A549 (cell line): ENCODE results near the gene DSCAM. TPM values are rescaled to one million over a fixed set of nuclear protein-coding genes. Genes with fewer than 3 reads are reported as not detected.

Experiments used
- ATAC-seq, 2 experiments: fragments of 200-7000 bp in 1 of 2; fragments of >200 bp in 1 of 2; cut with Nextera tagmentation in 1 of 2; cut with Tn5 transposase in 1 of 2; 3 replicates each; pipeline versions ENCODE4 v1.8.0 to v1.9.1; 2018 to 2020; ENCODE audit warnings: mild to moderate bottlenecking in 1 of 2, moderate library complexity in 1 of 2
- CTCF ChIA-PET: fragments of 300-600 bp; sonication (Branson Sonifier 250); formaldehyde crosslinking; extraction: SDS; loops from one replicate; lab custom pipeline; 2021; ENCODE audit warnings: antibody characterized with exemption, inconsistent platforms; lab: Yijun Ruan, JAX
- POLR2A ChIA-PET: fragments of 350-600 bp; formaldehyde crosslinking; extraction: SDS; loops from one replicate; lab custom pipeline; 2021; ENCODE audit warnings: antibody characterized with exemption, inconsistent platforms; lab: Yijun Ruan, JAX
- DNase-seq, 2 experiments: peaks; one replicate each; pipeline versions ENCODE4 v3.0.0 to v3.0.0-alpha.2; 2011 to 2016; ENCODE audit warnings: low read depth in 1 of 2, low spot score in 1 of 2
- FAIRE-seq: peaks from 2 replicates; lab custom pipeline; 2011; peaks lifted over from hg19 to GRCh38; lab: Jason Lieb, UNC
- H3K27ac ChIP-seq, 2 experiments: fragments of >200 bp; sonication (Bioruptor Twin); formaldehyde crosslinking; 3 replicates each; pipeline ENCODE4 v1.5.1; 2016 to 2017
- H3K4me1 ChIP-seq: fragments of >200 bp; sonication (Bioruptor Twin); formaldehyde crosslinking; 3 replicates; pipeline ENCODE4 v1.6.1; 2016
- H3K4me2 ChIP-seq: fragments of >200 bp; sonication (Bioruptor Twin); formaldehyde crosslinking; 3 replicates; pipeline ENCODE4 v1.6.1; 2016
- H3K4me3 ChIP-seq: fragments of >200 bp; sonication (Bioruptor Twin); formaldehyde crosslinking; 3 replicates; pipeline ENCODE4 v1.5.1; 2016
- H3K9me3 ChIP-seq: fragments of >200 bp; sonication (Bioruptor Twin); formaldehyde crosslinking; 3 replicates; pipeline ENCODE4 v1.6.1; 2016
- CBX8 ChIP-seq: fragments of 200-600 bp; sonication (generic); IDR thresholded peaks from 2 replicates; pipeline ENCODE4 v1.6.1; 2016
- EHF ChIP-seq: fragments of 250-450 bp; sonication (Bioruptor Pico); IDR thresholded peaks from 2 replicates; pipeline ENCODE4 v1.5.0; 2020; ENCODE audit warnings: mild to moderate bottlenecking
- EP300 ChIP-seq, 2 experiments: fragments of >200 bp; sonication (Bioruptor Twin); formaldehyde crosslinking; IDR thresholded peaks; 2 replicates in 1 of 2; 3 replicates in 1 of 2; pipeline ENCODE4 v1.6.1; 2016 to 2017
- FOSB ChIP-seq: fragments of 250-450 bp; sonication (Bioruptor Pico); IDR thresholded peaks from 2 replicates; pipeline ENCODE4 v1.5.0; 2020; ENCODE audit warnings: mild to moderate bottlenecking, moderate library complexity
- FOXS1 ChIP-seq: fragments of 250-450 bp; sonication (Bioruptor Pico); IDR thresholded peaks from 2 replicates; pipeline ENCODE4 v1.5.0; 2020; ENCODE audit warnings: mild to moderate bottlenecking, moderate library complexity
- GATA3 ChIP-seq: IDR thresholded peaks from 2 replicates; pipeline ENCODE4 v1.6.1; 2012; ENCODE audit warnings: borderline replicate concordance
- HDAC2 ChIP-seq: fragments of 200-600 bp; sonication (generic); IDR thresholded peaks from 2 replicates; pipeline ENCODE4 v1.6.1; 2016
- HOXB13 ChIP-seq: fragments of 250-450 bp; sonication (Bioruptor Pico); IDR thresholded peaks from 2 replicates; pipeline ENCODE4 v1.5.0; 2020; ENCODE audit warnings: low read depth, mild to moderate bottlenecking, moderate library complexity
- KDM1A ChIP-seq: fragments of 200-600 bp; sonication (generic); IDR thresholded peaks from 2 replicates; pipeline ENCODE4 v1.6.1; 2016; ENCODE audit warnings: low read depth, mild to moderate bottlenecking
- KDM5A ChIP-seq: fragments of 200-600 bp; sonication (generic); IDR thresholded peaks from 2 replicates; pipeline ENCODE4 v1.6.1; 2016; ENCODE audit warnings: antibody characterized with exemption, mild to moderate bottlenecking
- POLR2A ChIP-seq: IDR thresholded peaks from 2 replicates; pipeline ENCODE4 v1.6.1; 2012; ENCODE audit warnings: mild to moderate bottlenecking, low read length
- POLR2AphosphoS2 ChIP-seq: conservative IDR thresholded peaks from 2 replicates; pipeline ENCODE4 v1.6.1; 2012; ENCODE audit warnings: low read length, improper control_type of control experiment, inconsistent platforms
- RFX5 ChIP-seq: fragments of 450-650 bp; IDR thresholded peaks from 2 replicates; pipeline ENCODE4 v1.7.1; 2014; ENCODE audit warnings: antibody characterized with exemption, mild to moderate bottlenecking, moderate library complexity
- RNF2 ChIP-seq: fragments of 200-600 bp; sonication (generic); IDR thresholded peaks from 2 replicates; pipeline ENCODE4 v1.6.1; 2016; ENCODE audit warnings: low read depth, mild to moderate bottlenecking, antibody characterized with exemption, moderate library complexity, borderline replicate concordance
- TFCP2L1 ChIP-seq: fragments of 250-450 bp; sonication (Bioruptor Pico); IDR thresholded peaks from 2 replicates; pipeline ENCODE4 v1.5.0; 2021; ENCODE audit warnings: mild to moderate bottlenecking
- TP53 ChIP-seq: fragments of 250-450 bp; sonication (Bioruptor Pico); IDR thresholded peaks from 2 replicates; pipeline ENCODE4 v1.5.0; 2021; ENCODE audit warnings: mild to moderate bottlenecking, moderate library complexity
- ZNF302 ChIP-seq: fragments of 250-450 bp; sonication (Bioruptor Pico); IDR thresholded peaks from 2 replicates; pipeline ENCODE4 v1.9.0; 2021; ENCODE audit warnings: inconsistent platforms, mild to moderate bottlenecking, moderate library complexity
- WGBS: methylation state at CpG from one replicate; pipeline ENCODE4 v1.1.6; 2017; ENCODE audit errors: missing lambda C conversion rate; 5-methylcytosine and 5-hydroxymethylcytosine counted together
- polyA plus RNA-seq, 4 experiments: library from polyadenylated mRNA; depleted of rRNA in 3 of 4; stranded (reverse); fragments of >200 nt; fragmentation: RNase III in 1 of 4; extraction: RNeasy Plus Mini Kit Qiagen cat#74134 plus additional on column Dnase treatment in 1 of 4; gene quantifications; 2 replicates in 3 of 4; 3 replicates in 1 of 4; pipeline ENCODE4 v1.2.3, GENCODE V29; 2011 to 2017
- TF ChIP-seq, protein P1 (sequence below): fragments of >200 bp; sonication (Bioruptor Twin); formaldehyde crosslinking; IDR thresholded peaks from 3 replicates; pipeline ENCODE4 v1.6.1; 2016
- TF ChIP-seq, protein P2 (sequence below): fragments of 450-650 bp; IDR thresholded peaks from 2 replicates; pipeline ENCODE4 v1.6.1; 2014; ENCODE audit warnings: antibody characterized with exemption
- TF ChIP-seq, protein P3 (sequence below): IDR thresholded peaks from 2 replicates; pipeline ENCODE4 v1.6.1; 2012; ENCODE audit warnings: low read depth, borderline replicate concordance
- TF ChIP-seq, protein P4 (sequence below): IDR thresholded peaks from 2 replicates; pipeline ENCODE4 v1.6.1; 2012
- TF ChIP-seq, protein P5 (sequence below): fragments of >200 bp; sonication (Bioruptor Twin); formaldehyde crosslinking; IDR thresholded peaks from 2 replicates; pipeline ENCODE4 v1.6.1; 2016
- TF ChIP-seq, protein P6 (sequence below): fragments of 200-600 bp; sonication (generic); IDR thresholded peaks from 2 replicates; pipeline ENCODE4 v1.6.1; 2016; ENCODE audit warnings: antibody characterized with exemption, mild to moderate bottlenecking, moderate library complexity

Gene DSCAM
- polyA plus RNA-seq, 2 of the 4 experiments (the other 2 are of a cell fraction): not detected

DNA sequence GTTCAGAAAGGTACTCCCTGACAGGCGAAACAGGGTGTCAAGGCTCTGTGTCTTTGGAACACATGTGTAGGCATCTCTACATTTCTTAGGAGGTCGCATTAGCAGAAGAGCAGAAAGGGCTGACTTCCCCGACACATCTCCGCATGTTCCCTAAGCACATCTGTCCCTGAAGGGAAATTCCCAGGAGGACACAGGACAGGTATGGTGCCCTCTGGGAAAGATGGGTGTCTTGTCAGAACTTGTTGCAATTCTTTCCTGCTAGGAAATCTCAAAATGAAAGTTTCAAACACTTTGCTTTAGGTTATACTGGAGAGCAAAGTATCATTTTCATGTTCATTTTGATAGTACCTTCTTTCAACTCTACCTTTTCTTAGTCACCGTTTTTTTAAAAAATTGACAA is 2.0 kb downstream of the DSCAM start:
- CTCF ChIA-PET: no interaction called here
- DNase-seq (no peak), ATAC-seq (no peak), FAIRE-seq (no peak)
- Histone ChIP-seq H3K4me3 (no peak overlapping the region), H3K27ac (no peak overlapping the region), H3K4me2 (no peak overlapping the region), H3K4me1 (no peaks in the 10 kb centered on the region), H3K9me3 (no peaks in the 10 kb centered on the region)
- POLR2A ChIA-PET: no interaction called here
- WGBS: 35% methylated on average over 5 of the region's 5 CpGs
- TF ChIP-seq TFCP2L1 (no peak), FOSB (CRISPR knock-in tag) (no peak), EHF (CRISPR knock-in tag) (no peak), RNF2 (no peak), HOXB13 (CRISPR knock-in tag) (no peak), KDM1A (no peak), KDM5A (no peak), ZNF302 (no peak), RFX5 (no peak), EP300 (IDR thresholded peaks at IDR 0.05) (no peak), FOXS1 (CRISPR knock-in tag) (no peak), GATA3 (no peak), CBX8 (no peak)
- TF ChIP-seq, protein P1, sequence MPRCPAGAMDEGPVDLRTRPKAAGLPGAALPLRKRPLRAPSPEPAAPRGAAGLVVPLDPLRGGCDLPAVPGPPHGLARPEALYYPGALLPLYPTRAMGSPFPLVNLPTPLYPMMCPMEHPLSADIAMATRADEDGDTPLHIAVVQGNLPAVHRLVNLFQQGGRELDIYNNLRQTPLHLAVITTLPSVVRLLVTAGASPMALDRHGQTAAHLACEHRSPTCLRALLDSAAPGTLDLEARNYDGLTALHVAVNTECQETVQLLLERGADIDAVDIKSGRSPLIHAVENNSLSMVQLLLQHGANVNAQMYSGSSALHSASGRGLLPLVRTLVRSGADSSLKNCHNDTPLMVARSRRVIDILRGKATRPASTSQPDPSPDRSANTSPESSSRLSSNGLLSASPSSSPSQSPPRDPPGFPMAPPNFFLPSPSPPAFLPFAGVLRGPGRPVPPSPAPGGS: no peak
- TF ChIP-seq, protein P2, sequence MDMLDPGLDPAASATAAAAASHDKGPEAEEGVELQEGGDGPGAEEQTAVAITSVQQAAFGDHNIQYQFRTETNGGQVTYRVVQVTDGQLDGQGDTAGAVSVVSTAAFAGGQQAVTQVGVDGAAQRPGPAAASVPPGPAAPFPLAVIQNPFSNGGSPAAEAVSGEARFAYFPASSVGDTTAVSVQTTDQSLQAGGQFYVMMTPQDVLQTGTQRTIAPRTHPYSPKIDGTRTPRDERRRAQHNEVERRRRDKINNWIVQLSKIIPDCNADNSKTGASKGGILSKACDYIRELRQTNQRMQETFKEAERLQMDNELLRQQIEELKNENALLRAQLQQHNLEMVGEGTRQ: no peak
- TF ChIP-seq, protein P3, sequence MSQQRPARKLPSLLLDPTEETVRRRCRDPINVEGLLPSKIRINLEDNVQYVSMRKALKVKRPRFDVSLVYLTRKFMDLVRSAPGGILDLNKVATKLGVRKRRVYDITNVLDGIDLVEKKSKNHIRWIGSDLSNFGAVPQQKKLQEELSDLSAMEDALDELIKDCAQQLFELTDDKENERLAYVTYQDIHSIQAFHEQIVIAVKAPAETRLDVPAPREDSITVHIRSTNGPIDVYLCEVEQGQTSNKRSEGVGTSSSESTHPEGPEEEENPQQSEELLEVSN: no peak
- TF ChIP-seq, protein P4, sequence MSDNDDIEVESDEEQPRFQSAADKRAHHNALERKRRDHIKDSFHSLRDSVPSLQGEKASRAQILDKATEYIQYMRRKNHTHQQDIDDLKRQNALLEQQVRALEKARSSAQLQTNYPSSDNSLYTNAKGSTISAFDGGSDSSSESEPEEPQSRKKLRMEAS: no peak
- TF ChIP-seq, protein P5, sequence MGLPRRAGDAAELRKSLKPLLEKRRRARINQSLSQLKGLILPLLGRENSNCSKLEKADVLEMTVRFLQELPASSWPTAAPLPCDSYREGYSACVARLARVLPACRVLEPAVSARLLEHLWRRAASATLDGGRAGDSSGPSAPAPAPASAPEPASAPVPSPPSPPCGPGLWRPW: no peak

DNA sequence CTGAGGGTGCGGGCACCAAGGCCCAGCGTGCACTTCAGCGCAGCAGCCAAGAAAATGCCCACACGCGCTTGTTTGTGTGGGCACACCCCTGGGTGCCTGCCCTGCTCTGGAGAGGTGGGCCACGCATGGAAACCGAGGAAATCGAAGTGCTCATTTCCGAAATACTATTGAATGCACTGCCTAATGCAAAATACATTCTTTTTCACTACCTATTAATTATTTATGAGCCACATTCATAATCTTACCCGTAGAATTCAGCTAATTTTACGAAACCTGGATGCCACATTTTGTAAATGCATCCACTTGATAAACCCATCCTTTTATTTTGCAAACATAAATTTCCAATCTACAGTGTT is 4.8 kb downstream of the DSCAM start:
- Histone ChIP-seq H3K4me3 (no peak overlapping the region), H3K9me3 (no peaks in the 10 kb centered on the region), H3K4me1 (no peaks in the 10 kb centered on the region), H3K27ac (no peak overlapping the region), H3K4me2 (no peak overlapping the region; the same call in 2 of the 3 replicates)
- no peak for TF ChIP-seq POLR2A
- TF ChIP-seq, protein P6, sequence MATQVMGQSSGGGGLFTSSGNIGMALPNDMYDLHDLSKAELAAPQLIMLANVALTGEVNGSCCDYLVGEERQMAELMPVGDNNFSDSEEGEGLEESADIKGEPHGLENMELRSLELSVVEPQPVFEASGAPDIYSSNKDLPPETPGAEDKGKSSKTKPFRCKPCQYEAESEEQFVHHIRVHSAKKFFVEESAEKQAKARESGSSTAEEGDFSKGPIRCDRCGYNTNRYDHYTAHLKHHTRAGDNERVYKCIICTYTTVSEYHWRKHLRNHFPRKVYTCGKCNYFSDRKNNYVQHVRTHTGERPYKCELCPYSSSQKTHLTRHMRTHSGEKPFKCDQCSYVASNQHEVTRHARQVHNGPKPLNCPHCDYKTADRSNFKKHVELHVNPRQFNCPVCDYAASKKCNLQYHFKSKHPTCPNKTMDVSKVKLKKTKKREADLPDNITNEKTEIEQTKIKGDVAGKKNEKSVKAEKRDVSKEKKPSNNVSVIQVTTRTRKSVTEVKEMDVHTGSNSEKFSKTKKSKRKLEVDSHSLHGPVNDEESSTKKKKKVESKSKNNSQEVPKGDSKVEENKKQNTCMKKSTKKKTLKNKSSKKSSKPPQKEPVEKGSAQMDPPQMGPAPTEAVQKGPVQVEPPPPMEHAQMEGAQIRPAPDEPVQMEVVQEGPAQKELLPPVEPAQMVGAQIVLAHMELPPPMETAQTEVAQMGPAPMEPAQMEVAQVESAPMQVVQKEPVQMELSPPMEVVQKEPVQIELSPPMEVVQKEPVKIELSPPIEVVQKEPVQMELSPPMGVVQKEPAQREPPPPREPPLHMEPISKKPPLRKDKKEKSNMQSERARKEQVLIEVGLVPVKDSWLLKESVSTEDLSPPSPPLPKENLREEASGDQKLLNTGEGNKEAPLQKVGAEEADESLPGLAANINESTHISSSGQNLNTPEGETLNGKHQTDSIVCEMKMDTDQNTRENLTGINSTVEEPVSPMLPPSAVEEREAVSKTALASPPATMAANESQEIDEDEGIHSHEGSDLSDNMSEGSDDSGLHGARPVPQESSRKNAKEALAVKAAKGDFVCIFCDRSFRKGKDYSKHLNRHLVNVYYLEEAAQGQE: no peak
- TF ChIP-seq GATA3: no peak
- no peak for TF ChIP-seq FOSB (CRISPR knock-in tag)
- TF ChIP-seq POLR2AphosphoS2: no peak
- TF ChIP-seq TP53 (CRISPR knock-in tag): no peak
- TF ChIP-seq HDAC2: no peak
- no peak for TF ChIP-seq EHF (CRISPR knock-in tag)
- TF ChIP-seq, protein P4: no peak
- no peak for TF ChIP-seq TFCP2L1
- WGBS: 20% methylated on average over 8 of the region's 11 CpGs
- ATAC-seq: no peak
- ChIA-PET CTCF (interaction anchor here (0.8 to 1.4 kb wide), 5 partner anchors 8 to 380 kb away, joined by 3 to 4 read pairs (median 3); no protein-coding TSS in a partner anchor), POLR2A (no interaction called here)
- FAIRE-seq: no peak
- no peak for DNase-seq
